ENCODE measurements around the gene MRPL49.
"Not testable (repeated sequence)": the region's sequence is repeated elsewhere in the genome, so short reads cannot be mapped to it uniquely, and the experiment has no call there.

MRPL49 gene

GRCh38 chr11:65165410-65166317, 43.5 kb downstream of the MRPL49 start:
- DNase-seq (ENCODE audit: low read depth): no peak

GRCh38 chr11:65166893-65167292, 44.8 kb downstream of the MRPL49 start:
- DNase-seq (ENCODE audit: low read depth): no peak

GRCh38 chr11:65167656-65168055, 45.5 kb downstream of the MRPL49 start:
- no peak for DNase-seq (ENCODE audit: low read depth)

GRCh38 chr11:65169164-65169641, 47.1 kb downstream of the MRPL49 start:
- DNase-seq (ENCODE audit: low read depth): no peak

GRCh38 chr11:65170058-65170534, 48.0 kb downstream of the MRPL49 start, which contains the start of gene SPDYC:
SPDYC (plus strand) TSS chr11:65170233; CDS start chr11:65171358, 1,125 bp downstream.
- DNase-seq (ENCODE audit: low read depth): no peak

GRCh38 chr11:65172600-65172999, 50.5 kb downstream of the MRPL49 start:
- DNase-seq (ENCODE audit: low read depth): no peak

- not testable (repeated sequence) for DNase-seq (ENCODE audit: low read depth)
These were observed 52.5 kb downstream of the MRPL49 start for GRCh38 chr11:65174571-65175010.
